Thoracic aorta (tissue), 2 donors: ENCODE measurements around the gene CER1. TPM values are rescaled to one million over a fixed set of nuclear protein-coding genes. Genes with fewer than 3 reads are reported as not detected.

Source experiments
- ATAC-seq: fragments of 150-250 bp; one replicate; pipeline ENCODE4 v1.8.0; 2017; ENCODE audit warnings: low read depth; ENCODE audit not compliant: insufficient number of reproducible peaks, low FRiP score
- DNase-seq: peaks from one replicate; pipeline ENCODE4 v3.0.0-alpha.2; 2020; ENCODE audit warnings: low spot score
- H3K27ac ChIP-seq, 2 donors: fragments of 200-600 bp; sonication (generic); 1 replicate in 1 of 2; 2 replicates in 1 of 2; pipeline ENCODE4 v1.5.1; 2016; ENCODE audit warnings: mild to moderate bottlenecking in 2 of 2, moderate library complexity in 2 of 2
- H3K27me3 ChIP-seq: fragments of 200-600 bp; sonication (generic); replicated peaks from 2 replicates; pipeline ENCODE4 v1.6.0; 2016; ENCODE audit warnings: mild to moderate bottlenecking; ENCODE audit not compliant: insufficient read depth
- H3K36me3 ChIP-seq: fragments of 200-600 bp; sonication (generic); one replicate; pipeline ENCODE4 v1.5.1; 2016
- H3K4me1 ChIP-seq, 2 donors: fragments of 200-600 bp; sonication (generic); 1 replicate in 1 of 2; 2 replicates in 1 of 2; pipeline versions ENCODE4 v1.5.1 to v1.6.0; 2016; ENCODE audit warnings: low read depth in 2 of 2, mild to moderate bottlenecking in 1 of 2; ENCODE audit not compliant: control insufficient read depth in 1 of 2
- H3K4me3 ChIP-seq: fragments of 200-600 bp; sonication (generic); 2 replicates; pipeline ENCODE4 v1.5.1; 2016; ENCODE audit warnings: mild to moderate bottlenecking
- H3K9me3 ChIP-seq: fragments of 200-600 bp; sonication (generic); 2 replicates; pipeline ENCODE4 v1.5.1; 2016
- total RNA-seq, 2 donors: library from RNA; depleted of rRNA; stranded (reverse); fragments of >200 nt; gene quantifications; one replicate each; pipeline versions ENCODE4 v1.1.0 to v1.2.3, GENCODE V29; 2016
- TF ChIP-seq, protein P1 (sequence below): fragments of 200-600 bp; sonication (generic); IDR thresholded peaks from one replicate; pipeline ENCODE4 v1.5.1; 2019; ENCODE audit warnings: antibody characterized with exemption

The CER1 gene
- total RNA-seq, 2 donors from 2014 or later = not detected

GRCh38 chr9:14723301-14723700 is 768 bp upstream of the CER1 start:
- TF ChIP-seq, protein P1, sequence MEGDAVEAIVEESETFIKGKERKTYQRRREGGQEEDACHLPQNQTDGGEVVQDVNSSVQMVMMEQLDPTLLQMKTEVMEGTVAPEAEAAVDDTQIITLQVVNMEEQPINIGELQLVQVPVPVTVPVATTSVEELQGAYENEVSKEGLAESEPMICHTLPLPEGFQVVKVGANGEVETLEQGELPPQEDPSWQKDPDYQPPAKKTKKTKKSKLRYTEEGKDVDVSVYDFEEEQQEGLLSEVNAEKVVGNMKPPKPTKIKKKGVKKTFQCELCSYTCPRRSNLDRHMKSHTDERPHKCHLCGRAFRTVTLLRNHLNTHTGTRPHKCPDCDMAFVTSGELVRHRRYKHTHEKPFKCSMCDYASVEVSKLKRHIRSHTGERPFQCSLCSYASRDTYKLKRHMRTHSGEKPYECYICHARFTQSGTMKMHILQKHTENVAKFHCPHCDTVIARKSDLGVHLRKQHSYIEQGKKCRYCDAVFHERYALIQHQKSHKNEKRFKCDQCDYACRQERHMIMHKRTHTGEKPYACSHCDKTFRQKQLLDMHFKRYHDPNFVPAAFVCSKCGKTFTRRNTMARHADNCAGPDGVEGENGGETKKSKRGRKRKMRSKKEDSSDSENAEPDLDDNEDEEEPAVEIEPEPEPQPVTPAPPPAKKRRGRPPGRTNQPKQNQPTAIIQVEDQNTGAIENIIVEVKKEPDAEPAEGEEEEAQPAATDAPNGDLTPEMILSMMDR = no peak
- no peaks in the 10 kb centered on the region for H3K27me3 ChIP-seq
- no peak overlapping the region for H3K27ac ChIP-seq
- DNase-seq (no peak), ATAC-seq (no peak)
- H3K4me3 ChIP-seq = no peak overlapping the region
- H3K9me3 ChIP-seq = no peaks in the 10 kb centered on the region
- no peaks in the 10 kb centered on the region for H3K36me3 ChIP-seq
- H3K4me1 ChIP-seq = no peaks in the 10 kb centered on the region

DNA sequence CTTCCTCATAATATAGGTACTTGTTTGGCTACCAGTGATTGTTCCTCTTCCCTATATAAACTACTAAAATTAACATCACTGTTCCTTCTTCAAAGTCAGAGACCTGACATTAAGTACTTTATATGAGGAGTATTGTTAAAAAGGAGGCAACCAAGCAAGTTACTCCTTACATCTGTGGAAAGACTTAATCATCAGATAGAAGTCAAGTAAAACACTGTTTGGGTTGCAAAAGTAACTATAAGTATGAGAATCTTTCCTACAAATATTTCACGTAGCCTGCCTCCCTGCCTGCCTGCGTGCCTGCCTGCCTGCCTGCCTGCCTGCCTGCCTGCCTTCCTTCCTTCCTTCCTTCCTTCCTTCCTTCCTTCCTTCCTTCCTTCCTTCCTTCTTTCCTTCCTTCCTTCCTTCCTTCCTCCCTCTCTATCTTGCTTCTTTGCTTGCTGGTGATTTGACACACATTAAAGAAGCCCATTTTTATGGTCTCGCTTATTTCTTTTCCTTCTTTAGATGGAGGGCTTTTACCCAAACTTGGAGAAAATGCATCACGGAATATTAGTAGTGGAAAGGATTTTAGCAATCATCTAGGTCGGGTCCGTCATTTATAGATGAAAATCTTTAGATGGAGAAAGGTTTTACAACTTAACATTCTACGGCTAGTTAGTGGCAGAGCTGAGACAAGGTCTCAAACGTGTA is 3.2 kb downstream of the CER1 start:
- ATAC-seq (no peak), DNase-seq (no peak)
- H3K27ac ChIP-seq = no peak overlapping the region
- no peak overlapping the region for H3K4me3 ChIP-seq
- no peaks in the 10 kb centered on the region for H3K4me1 ChIP-seq
- no peaks in the 10 kb centered on the region for H3K9me3 ChIP-seq
- TF ChIP-seq, protein P1 = no peak
- no peaks in the 10 kb centered on the region for H3K36me3 ChIP-seq
- H3K27me3 ChIP-seq = no peaks in the 10 kb centered on the region

DNA sequence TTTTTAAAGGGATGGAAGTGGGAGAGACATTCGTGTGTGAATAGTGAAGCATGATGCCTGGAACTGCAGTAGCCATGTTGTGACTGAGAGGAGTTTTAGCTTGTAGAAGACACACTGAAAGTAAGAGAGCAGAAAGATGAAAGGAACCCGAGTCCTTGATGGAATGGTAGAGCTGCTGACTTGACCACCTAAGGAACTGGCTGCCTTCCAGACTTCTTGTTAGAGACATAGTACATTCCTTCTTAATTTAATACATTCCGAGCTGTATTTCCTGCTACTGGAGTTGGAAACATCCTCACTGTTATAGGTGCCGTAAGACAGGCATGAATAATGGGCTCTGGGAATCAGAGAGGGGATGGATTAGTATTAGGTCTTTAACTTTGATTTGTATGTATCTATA is 7.4 kb downstream of the CER1 start:
- TF ChIP-seq, protein P1 = no peak
- no peak overlapping the region for H3K27ac ChIP-seq
- no peaks in the 10 kb centered on the region for H3K36me3 ChIP-seq
- no peaks in the 10 kb centered on the region for H3K4me1 ChIP-seq
- H3K4me3 ChIP-seq = no peak overlapping the region
- H3K27me3 ChIP-seq = no peaks in the 10 kb centered on the region
- no peak for ATAC-seq
- no peaks in the 10 kb centered on the region for H3K9me3 ChIP-seq
- DNase-seq = no peak

GRCh38 chr9:14713187-14713767 is 9.3 kb downstream of the CER1 start:
- ATAC-seq = no peak
- no peaks in the 10 kb centered on the region for H3K27me3 ChIP-seq
- no peak for DNase-seq
- no peaks in the 10 kb centered on the region for H3K36me3 ChIP-seq
- no peaks in the 10 kb centered on the region for H3K4me1 ChIP-seq
- H3K4me3 ChIP-seq = no peak overlapping the region
- no peaks in the 10 kb centered on the region for H3K9me3 ChIP-seq
- H3K27ac ChIP-seq = no peak overlapping the region
- TF ChIP-seq, protein P1 = no peak

GRCh38 chr9:14710804-14711203 is 11.7 kb downstream of the CER1 start:
- Histone ChIP-seq H3K36me3 (no peaks in the 10 kb centered on the region), H3K9me3 (peaks cover 5% of the 10 kb centered on the region), H3K27me3 (no peaks in the 10 kb centered on the region), H3K27ac (no peak overlapping the region), H3K4me3 (no peak overlapping the region), H3K4me1 (no peaks in the 10 kb centered on the region)
- TF ChIP-seq, protein P1 = no peak
- DNase-seq = no peak
- ATAC-seq = no peak
